NCI-H146 (cell line): ENCODE data around the gene EIF3K.
A peak's percentile ranks its signal among the peaks of the same experiment; 100 is the strongest.
"Not testable (repeated sequence)": the region's sequence is repeated elsewhere in the genome, so short reads cannot be mapped to it uniquely, and the experiment has no call there.

Experiments used
- DNase-seq: peaks from one replicate; lab custom pipeline; 2025; lab: John Stamatoyannopoulos, UW

The EIF3K gene, protein sequence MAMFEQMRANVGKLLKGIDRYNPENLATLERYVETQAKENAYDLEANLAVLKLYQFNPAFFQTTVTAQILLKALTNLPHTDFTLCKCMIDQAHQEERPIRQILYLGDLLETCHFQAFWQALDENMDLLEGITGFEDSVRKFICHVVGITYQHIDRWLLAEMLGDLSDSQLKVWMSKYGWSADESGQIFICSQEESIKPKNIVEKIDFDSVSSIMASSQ

DNA sequence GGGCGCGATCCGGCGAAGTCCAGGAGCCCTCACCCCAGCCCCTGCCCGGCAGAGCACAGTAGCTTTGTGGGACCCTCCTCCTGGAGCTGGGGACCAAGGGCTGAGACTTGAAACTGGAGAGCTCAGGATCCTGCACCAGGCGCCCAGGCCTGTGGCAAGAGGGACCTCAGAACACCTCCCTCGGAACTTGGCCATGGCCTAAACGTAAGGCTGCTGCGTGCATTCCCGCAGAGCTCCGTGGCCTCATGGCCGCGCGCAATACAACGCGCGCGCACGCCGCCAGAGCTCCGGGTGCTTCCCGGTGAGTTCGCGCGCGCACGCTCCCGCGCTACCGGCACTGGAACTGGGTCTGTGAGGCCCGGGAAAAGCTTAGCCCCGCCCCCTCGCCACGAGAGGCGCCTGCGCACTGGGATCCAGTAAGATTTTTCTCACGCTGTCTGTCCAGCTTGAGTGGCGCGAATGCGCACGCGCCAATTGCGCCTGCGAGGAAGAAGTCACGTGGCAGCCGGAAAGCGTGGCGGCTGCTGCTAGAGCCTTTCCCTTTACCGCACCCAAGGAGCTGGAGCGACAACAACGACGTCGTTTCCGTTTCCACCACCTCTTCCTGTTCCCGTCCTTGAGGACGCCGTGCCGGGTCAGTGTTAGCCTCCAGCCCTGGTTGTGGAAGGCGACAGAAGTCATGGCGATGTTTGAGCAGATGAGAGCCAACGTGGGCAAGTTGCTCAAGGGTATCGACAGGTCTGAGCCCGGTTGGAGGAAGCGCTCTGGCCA, at the start of gene EIF3K:
TSS of gene EIF3K (plus strand) at position 599 of the 771 bp plus-strand sequence. CDS start at position 680, 81 bp downstream.
- peak; percentile 99 for DNase-seq

GRCh38 chr19:38569368-38569983, 49.5 kb upstream of the EIF3K start:
- peak; percentile 29 for DNase-seq

- no peak for DNase-seq
These were observed 47.3 kb upstream of the EIF3K start for GRCh38 chr19:38571682-38572081.

GRCh38 chr19:38577826-38578225, 41.2 kb upstream of the EIF3K start:
- no peak for DNase-seq

GRCh38 chr19:38579304-38579703, 39.7 kb upstream of the EIF3K start:
- not testable (repeated sequence) for DNase-seq

- no peak for DNase-seq
These were observed 38.9 kb upstream of the EIF3K start for GRCh38 chr19:38580080-38580479.

GRCh38 chr19:38583219-38583984, 35.6 kb upstream of the EIF3K start:
- DNase-seq, result no peak

GRCh38 chr19:38583985-38584305, 35.0 kb upstream of the EIF3K start:
- no peak for DNase-seq

DNA sequence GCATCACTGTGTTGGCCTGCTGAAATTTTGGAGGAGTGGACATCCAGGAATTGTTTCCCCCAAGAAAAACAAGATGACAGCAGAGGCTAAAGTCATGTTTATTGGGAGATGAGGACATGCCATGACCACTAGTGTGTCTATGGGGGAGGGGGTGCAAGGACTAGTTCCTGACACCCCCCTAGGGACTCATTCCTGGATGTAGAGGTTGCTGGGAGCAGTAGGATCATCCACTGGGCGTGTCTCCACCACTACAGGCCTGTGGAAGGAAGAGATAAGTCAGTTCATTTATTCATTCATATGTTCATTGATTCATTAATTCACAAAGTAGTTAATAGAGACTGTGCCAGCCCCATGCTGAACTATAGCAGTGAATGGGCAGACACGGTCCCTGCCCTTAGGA, 31.4 kb upstream of the EIF3K start:
- DNase-seq, result no peak

DNA sequence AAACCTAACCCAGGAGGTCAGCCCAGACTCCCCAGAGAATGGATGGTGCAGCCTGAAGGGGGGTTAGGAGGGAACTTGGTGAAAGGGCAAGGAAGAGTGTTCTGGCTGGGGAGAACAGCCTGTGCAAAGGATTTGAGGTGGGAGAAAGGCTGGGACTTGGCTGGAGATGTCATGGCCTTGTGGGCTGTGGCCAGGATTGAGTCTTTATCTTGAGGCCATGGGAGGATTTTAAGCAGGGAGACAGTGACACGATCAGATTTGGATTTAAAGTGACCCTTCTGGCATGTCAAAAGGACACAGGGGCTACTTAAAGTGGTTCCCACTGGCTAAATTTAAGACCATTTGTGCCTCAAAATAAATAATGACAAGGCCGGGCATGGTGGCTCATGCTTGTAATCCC, 30.9 kb upstream of the EIF3K start:
- DNase-seq, result no peak

DNA sequence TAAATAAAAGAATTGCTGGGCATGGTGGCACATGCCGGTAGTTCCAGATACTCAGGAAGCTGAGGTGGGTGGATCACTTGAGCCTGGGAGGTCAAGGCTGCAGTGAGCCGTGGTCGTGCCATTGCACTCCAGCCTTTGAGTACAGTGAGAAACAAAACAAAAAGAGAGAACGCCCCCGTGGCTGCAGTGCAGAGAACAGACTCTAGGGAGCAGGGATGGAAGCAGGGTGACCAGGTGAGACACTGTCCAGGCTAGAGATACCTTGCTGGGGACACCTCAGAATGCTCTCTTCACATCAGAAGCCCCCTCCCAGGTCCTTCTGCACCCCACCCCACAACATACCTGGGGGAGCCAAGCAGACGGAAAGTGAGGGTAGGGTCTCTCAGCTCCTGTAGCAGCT, 26.0 kb upstream of the EIF3K start:
- no peak for DNase-seq

DNA sequence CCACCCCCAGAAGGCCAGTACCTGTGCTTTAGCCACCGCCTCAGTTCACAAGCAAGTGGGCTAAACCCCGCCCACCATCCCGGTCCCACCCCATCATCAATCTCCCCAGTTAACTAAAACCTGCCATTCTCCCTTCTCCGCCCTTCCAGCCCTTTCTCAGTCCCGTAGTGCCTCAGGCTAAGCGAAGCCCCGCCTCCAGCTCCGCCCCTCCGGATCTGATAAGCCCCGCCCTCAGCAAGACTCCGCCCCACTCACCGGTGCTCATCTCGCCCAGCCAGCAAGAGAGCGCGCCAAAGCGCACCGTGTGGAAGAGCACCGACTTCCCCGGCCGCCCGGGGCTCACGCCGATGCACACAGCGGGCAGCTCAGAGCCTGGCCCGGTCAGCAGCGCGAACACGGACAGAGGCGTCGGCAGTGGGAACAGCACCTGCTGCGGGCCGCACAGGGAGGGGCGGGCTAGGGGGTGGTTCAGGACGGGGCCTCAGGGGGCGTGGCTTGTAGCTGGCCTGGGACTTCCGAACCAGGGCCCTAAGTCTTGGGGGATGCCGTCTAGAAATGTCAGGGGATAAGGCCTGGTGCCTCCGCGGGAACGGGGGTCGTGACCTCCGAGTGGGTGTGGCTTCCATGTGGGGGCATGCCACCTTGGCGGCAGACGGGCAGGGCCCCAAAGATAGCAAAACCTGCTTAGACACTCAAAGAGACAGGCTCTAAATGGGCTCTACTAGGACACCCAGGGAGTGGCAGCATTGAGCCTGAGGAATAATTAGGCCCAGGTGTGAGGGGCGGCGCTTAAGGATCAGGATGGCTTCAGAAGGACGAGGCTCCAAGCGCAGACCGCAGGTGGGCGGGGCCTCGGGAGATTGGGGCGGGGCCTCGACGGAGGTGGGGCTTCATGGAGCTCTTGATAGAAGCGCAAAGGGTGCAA, 22.7 kb upstream of the EIF3K start:
- DNase-seq, result peak; percentile 86

DNA sequence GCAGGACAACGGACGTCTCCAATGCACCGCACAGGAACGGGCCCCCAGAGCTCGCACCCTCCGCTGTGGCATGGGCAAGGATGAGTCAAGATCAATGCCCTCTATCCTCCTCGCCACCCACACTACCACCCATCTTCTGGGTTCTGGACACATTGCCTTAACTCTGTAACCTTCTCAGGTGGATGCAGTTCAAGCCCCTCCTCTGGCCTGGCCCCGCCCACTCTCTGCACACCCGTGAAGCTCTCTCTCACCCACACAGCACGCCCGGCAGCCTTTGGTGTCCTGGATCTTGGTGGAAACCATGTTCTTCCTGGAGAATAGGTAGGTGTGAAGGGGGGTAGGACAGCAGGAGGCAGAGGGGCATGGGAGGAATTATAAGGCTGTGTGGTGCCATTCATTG, 21.9 kb upstream of the EIF3K start:
- DNase-seq, result no peak

DNA sequence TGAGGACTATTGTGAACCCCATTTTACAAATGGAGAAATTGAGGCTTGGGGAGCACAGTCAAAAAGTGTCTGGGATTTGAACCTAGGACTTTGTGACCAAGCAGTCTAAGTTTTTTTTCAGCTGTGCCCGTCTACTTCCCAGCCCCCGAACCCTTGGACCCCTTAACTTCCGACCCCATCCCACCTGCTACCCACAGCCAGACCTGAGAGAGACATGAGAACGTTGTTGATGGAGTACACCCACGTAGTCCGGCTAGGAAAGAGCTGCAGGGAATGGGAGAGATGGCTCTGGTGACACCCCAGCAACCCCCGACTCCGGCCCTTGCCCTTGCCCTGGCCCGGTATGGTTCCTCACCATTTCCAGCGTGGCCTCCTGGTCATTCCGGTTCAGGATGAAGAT, 19.3 kb upstream of the EIF3K start:
- no peak for DNase-seq

- DNase-seq, result not testable (repeated sequence)
These were observed 16.1 kb upstream of the EIF3K start for GRCh38 chr19:38602856-38603255.

DNA sequence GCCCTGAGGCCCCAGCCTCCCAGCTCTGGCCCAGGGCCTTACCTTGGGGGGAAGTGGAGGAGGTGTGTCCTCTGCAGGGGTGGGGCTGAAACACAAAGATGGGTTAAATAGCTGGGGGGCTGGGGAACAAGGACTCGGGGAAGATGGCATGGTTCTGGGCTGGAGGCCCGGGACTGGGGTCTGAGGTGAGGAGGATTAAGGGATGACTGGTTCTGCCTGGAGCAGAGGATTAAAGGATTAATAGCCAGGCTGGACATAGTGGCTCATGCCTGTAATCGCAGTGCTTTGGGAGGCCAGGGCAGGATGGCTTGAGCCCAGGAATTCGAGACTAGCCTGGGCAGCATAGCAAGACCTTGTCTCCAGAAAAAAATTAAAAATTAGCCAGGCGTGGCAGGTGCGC, 12.9 kb upstream of the EIF3K start:
- DNase-seq, result no peak

- DNase-seq, result no peak
These were observed 4.7 kb upstream of the EIF3K start for GRCh38 chr19:38614289-38614688.

GRCh38 chr19:38615007-38615581, 3.9 kb upstream of the EIF3K start:
- DNase-seq, result no peak

DNA sequence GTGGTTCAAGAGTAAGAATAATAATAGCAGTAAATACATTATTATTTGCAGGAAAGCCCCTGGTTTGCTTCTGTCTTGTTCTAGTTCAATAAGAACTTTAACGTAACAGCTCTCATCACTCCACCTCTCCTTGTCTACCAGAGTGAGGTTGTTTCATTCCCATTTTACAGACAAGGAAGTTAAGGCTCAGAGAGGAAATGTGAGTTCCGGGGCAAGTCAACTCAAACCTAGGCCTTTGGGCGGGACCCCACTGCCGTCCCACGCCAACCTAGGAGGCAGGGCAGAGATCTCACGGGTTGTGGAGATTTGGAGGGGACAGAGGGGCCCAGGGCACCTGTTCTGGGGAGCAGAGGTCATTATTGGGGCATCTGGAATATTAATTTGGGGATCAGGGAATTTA, 2.7 kb upstream of the EIF3K start:
- no peak for DNase-seq

DNA sequence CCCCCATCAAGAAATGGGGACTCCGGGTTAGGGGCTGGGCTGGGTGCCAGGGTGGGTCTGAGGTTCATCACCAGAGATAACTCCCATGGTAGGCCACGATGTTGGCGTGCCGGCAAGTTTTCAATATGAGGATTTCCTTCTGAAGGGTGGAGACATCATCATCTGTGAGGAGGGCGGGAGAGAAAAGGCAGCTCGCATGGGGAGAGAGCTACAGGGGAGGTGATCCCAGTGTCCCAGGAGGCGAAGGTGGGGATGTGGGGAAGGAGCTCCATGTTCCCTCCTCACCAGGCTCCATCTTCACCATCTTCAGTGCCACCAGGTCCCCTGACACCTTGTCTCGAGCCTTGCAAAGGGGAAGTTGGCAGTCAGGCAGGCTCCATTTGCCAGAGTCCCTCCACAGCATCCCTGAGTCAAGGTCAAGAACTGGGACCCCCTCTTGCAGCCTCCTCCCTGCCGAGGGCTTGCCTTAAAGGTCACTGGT, 1.7 kb upstream of the EIF3K start:
- DNase-seq, result no peak
